ENCODE results near the gene SIGLEC7.

SIGLEC7 gene

DNA sequence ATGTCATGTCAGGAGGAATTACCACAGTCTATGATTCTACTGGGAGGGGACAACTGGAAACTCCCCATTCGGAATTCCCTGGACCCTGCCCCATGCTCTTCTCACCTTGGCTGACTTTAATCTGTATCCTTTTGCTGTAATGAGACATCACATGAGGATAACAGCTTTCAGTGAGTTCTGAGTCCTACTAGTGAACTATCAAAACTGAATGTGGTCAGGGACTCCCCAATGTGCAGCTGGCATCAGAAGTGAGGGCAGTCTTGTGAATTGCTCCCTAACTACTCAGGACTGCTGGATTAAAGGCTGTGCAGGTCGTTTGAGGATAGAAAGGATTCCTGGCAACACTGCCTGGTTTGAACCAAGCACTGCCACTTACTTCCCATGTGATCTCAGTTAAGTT is 15.2 kb downstream of the SIGLEC7 start:
- Histone ChIP-seq H3K79me1 (replicated peaks; ENCODE audit: low read length, poor library complexity, severe bottlenecking) (no peaks in the 10 kb centered on the region), H3K27ac (ENCODE audit: low read length, poor library complexity, severe bottlenecking) (no peak overlapping the region), H2BK12ac (ENCODE audit: low read length in 2 of 2) (no peak overlapping the region), H3K27me3 (ENCODE audit: control insufficient read depth in 1 of 2, insufficient read depth in 1 of 2, low read length in 2 of 2) (peaks cover 0 to 52% of the 10 kb centered on the region in 2 experiments), H2BK15ac (ENCODE audit: low read depth, poor library complexity, severe bottlenecking) (no peak overlapping the region), H3K4me2 (ENCODE audit: low read length, poor library complexity, severe bottlenecking) (no peak overlapping the region), H3K4me1 (ENCODE audit: control insufficient read depth, insufficient read depth, low read depth, low read length) (no peaks in the 10 kb centered on the region), H2AFZ (ENCODE audit: low read depth, low read length) (no peak overlapping the region), H2BK120ac (ENCODE audit: low read depth, low read length) (no peak overlapping the region), H2BK5ac (ENCODE audit: low read depth, low read length, poor library complexity, severe bottlenecking) (no peak overlapping the region), H3K18ac (ENCODE audit: low read depth in 1 of 2, low read length in 2 of 2) (no peak overlapping the region), H3K9me3 (ENCODE audit: control insufficient read depth, low read length) (no peaks in the 10 kb centered on the region), H3K14ac (ENCODE audit: low read length in 2 of 2) (no peak overlapping the region), H3K9ac (ENCODE audit: low read length) (no peak overlapping the region), H3K4me3 (ENCODE audit: insufficient read depth in 1 of 2, low read depth in 1 of 2, low read length in 2 of 2) (no peak overlapping the region), H3K36me3 (ENCODE audit: control insufficient read depth in 1 of 2, insufficient read depth in 2 of 2, low read depth in 1 of 2, low read length in 2 of 2) (no peaks in the 10 kb centered on the region), H2AK5ac (ENCODE audit: low read length, severe bottlenecking) (no peak overlapping the region), H4K8ac (ENCODE audit: low read length) (no peak overlapping the region), H3K23ac (ENCODE audit: low read length in 2 of 2) (no peak overlapping the region), H4K91ac (ENCODE audit: low read length) (no peak overlapping the region), H3K4ac (ENCODE audit: low read depth in 1 of 2, low read length in 2 of 2) (no peak overlapping the region)
- WGBS, result no CpG with 5 or more reads among the region's 2 CpGs
- DNase-seq, result no peak

DNA sequence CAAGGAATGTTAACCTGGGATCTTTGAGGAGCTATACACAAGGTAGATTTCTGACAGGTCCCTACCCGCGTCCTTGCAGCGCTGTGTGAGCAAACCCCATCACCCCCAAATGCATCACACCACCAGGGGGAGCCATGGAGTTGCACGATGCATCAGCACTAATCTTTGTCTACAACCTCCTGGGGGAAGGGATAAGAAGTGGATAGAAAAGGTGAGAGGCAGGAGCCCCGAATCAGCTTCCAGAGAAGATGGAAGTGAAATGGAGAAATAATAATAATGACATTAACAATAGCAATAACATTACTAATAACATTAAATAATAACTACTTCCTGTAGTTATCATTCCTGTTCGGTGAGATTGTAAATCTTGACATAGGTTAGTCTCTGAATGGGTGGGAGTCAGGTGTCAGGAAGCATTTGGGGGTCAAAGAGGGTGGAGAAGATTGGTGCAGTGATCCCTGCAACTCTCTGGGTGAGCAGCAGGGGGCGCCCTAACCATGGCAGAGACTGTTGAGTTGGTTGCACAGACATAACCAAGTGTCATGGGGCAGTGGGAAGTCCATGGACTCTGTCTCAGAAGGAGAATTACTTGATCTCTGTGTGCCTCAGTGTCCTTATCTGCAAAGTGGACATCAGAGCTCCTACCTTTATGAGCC is 16.5 kb downstream of the SIGLEC7 start:
- no peak overlapping the region for H3K4me3 ChIP-seq (ENCODE audit: insufficient read depth in 1 of 2, low read depth in 1 of 2, low read length in 2 of 2)

DNA sequence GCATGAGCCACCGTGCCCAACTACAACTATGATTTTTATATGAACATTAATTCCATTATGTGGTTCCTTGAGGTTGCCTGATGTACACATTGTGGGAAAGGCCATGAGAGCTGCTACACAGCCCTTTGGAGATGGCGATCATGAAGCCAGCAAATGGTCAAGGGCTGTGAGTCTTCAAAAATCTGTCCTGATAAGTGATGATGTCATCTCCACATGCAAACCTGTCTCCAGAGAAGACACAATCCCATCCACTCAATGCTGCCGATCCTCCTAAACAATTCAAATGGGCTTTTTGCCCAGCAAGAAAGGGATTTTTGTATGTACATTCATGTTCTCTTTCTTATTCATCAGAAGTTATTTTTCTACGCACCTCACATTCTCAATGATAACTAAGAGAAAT is 17.6 kb downstream of the SIGLEC7 start:
- Histone ChIP-seq H2BK5ac (ENCODE audit: low read depth, low read length, poor library complexity, severe bottlenecking) (no peak overlapping the region), H3K4me3 (ENCODE audit: insufficient read depth in 1 of 2, low read depth in 1 of 2, low read length in 2 of 2) (no peak overlapping the region), H3K27me3 (ENCODE audit: control insufficient read depth in 1 of 2, insufficient read depth in 1 of 2, low read length in 2 of 2) (peaks cover 0 to 59% of the 10 kb centered on the region in 2 experiments), H3K9ac (ENCODE audit: low read length) (no peak overlapping the region), H2AK5ac (ENCODE audit: low read length, severe bottlenecking) (no peak overlapping the region), H4K8ac (ENCODE audit: low read length) (no peak overlapping the region), H2BK12ac (ENCODE audit: low read length in 2 of 2) (no peak overlapping the region), H3K4me2 (ENCODE audit: low read length, poor library complexity, severe bottlenecking) (no peak overlapping the region), H3K79me1 (replicated peaks; ENCODE audit: low read length, poor library complexity, severe bottlenecking) (no peaks in the 10 kb centered on the region), H2AFZ (ENCODE audit: low read depth, low read length) (no peak overlapping the region), H3K14ac (ENCODE audit: low read length in 2 of 2) (no peak overlapping the region), H3K9me3 (ENCODE audit: control insufficient read depth, low read length) (no peaks in the 10 kb centered on the region), H2BK120ac (ENCODE audit: low read depth, low read length) (no peak overlapping the region), H3K36me3 (ENCODE audit: control insufficient read depth in 1 of 2, insufficient read depth in 2 of 2, low read depth in 1 of 2, low read length in 2 of 2) (no peaks in the 10 kb centered on the region), H4K91ac (ENCODE audit: low read length) (no peak overlapping the region), H3K4ac (ENCODE audit: low read depth in 1 of 2, low read length in 2 of 2) (no peak overlapping the region), H3K27ac (ENCODE audit: low read length, poor library complexity, severe bottlenecking) (no peak overlapping the region), H3K23ac (ENCODE audit: low read length in 2 of 2) (no peak overlapping the region), H2BK15ac (ENCODE audit: low read depth, poor library complexity, severe bottlenecking) (no peak overlapping the region), H3K4me1 (ENCODE audit: control insufficient read depth, insufficient read depth, low read depth, low read length) (no peaks in the 10 kb centered on the region), H3K18ac (ENCODE audit: low read depth in 1 of 2, low read length in 2 of 2) (no peak overlapping the region)
- 85% methylated on average over 3 of the region's 4 CpGs for WGBS
- DNase-seq, result no peak

More for the DNA sequence above, 16.5 kb downstream of the SIGLEC7 start:
- H2BK5ac ChIP-seq (ENCODE audit: low read depth, low read length, poor library complexity, severe bottlenecking), result no peak overlapping the region
- H2BK120ac ChIP-seq (ENCODE audit: low read depth, low read length), result no peak overlapping the region
- no peak overlapping the region for H2BK15ac ChIP-seq (ENCODE audit: low read depth, poor library complexity, severe bottlenecking)
- no peak overlapping the region for H2AK5ac ChIP-seq (ENCODE audit: low read length, severe bottlenecking)
- H2BK12ac ChIP-seq (ENCODE audit: low read length in 2 of 2), result no peak overlapping the region
- H3K27me3 ChIP-seq (ENCODE audit: control insufficient read depth in 1 of 2, insufficient read depth in 1 of 2, low read length in 2 of 2), result peaks cover 0 to 59% of the 10 kb centered on the region in 2 experiments
- H3K4ac ChIP-seq (ENCODE audit: low read depth in 1 of 2, low read length in 2 of 2), result no peak overlapping the region
- H3K4me2 ChIP-seq (ENCODE audit: low read length, poor library complexity, severe bottlenecking), result no peak overlapping the region
- H3K4me1 ChIP-seq (ENCODE audit: control insufficient read depth, insufficient read depth, low read depth, low read length), result no peaks in the 10 kb centered on the region
- DNase-seq, result peak; percentile 21
- no peaks in the 10 kb centered on the region for H3K79me1 ChIP-seq (replicated peaks; ENCODE audit: low read length, poor library complexity, severe bottlenecking)
- no peaks in the 10 kb centered on the region for H3K9me3 ChIP-seq (ENCODE audit: control insufficient read depth, low read length)
- no peak overlapping the region for H3K14ac ChIP-seq (ENCODE audit: low read length in 2 of 2)
- no peak overlapping the region for H3K9ac ChIP-seq (ENCODE audit: low read length)
- H3K36me3 ChIP-seq (ENCODE audit: control insufficient read depth in 1 of 2, insufficient read depth in 2 of 2, low read depth in 1 of 2, low read length in 2 of 2), result no peaks in the 10 kb centered on the region
- no peak overlapping the region for H3K27ac ChIP-seq (ENCODE audit: low read length, poor library complexity, severe bottlenecking)
- 6% methylated on average over 3 of the region's 7 CpGs for WGBS
- H3K18ac ChIP-seq (ENCODE audit: low read depth in 1 of 2, low read length in 2 of 2), result no peak overlapping the region
- H3K23ac ChIP-seq (ENCODE audit: low read length in 2 of 2), result no peak overlapping the region
- no peak overlapping the region for H4K8ac ChIP-seq (ENCODE audit: low read length)
- H2AFZ ChIP-seq (ENCODE audit: low read depth, low read length), result no peak overlapping the region
- no peak overlapping the region for H4K91ac ChIP-seq (ENCODE audit: low read length)

DNA sequence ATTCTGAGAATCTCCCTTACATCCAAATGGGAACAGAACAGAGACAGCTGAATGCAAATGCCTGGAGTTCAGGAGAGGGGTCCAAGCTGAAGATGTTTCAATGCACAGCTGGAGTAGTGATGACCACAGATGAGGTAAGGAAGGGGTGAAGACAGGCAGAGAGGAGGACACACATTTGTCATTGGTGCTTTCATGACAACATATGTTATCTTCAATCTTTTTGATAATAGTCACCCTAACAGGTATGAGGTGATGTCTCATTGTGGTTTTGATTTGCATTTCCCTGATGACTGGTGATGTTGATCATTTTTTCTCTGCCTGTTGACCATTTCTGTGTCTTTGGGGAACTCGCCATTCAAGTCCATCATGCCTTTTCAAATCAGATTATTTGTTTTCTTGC is 19.2 kb downstream of the SIGLEC7 start:
- Histone ChIP-seq H3K27ac (ENCODE audit: low read length, poor library complexity, severe bottlenecking) (no peak overlapping the region), H4K8ac (ENCODE audit: low read length) (no peak overlapping the region), H3K23ac (ENCODE audit: low read length in 2 of 2) (no peak overlapping the region), H2AFZ (ENCODE audit: low read depth, low read length) (no peak overlapping the region), H3K36me3 (ENCODE audit: control insufficient read depth in 1 of 2, insufficient read depth in 2 of 2, low read depth in 1 of 2, low read length in 2 of 2) (no peaks in the 10 kb centered on the region), H3K9me3 (ENCODE audit: control insufficient read depth, low read length) (no peaks in the 10 kb centered on the region), H2AK5ac (ENCODE audit: low read length, severe bottlenecking) (no peak overlapping the region), H2BK15ac (ENCODE audit: low read depth, poor library complexity, severe bottlenecking) (no peak overlapping the region), H3K9ac (ENCODE audit: low read length) (no peak overlapping the region), H2BK5ac (ENCODE audit: low read depth, low read length, poor library complexity, severe bottlenecking) (no peak overlapping the region), H3K18ac (ENCODE audit: low read depth in 1 of 2, low read length in 2 of 2) (no peak overlapping the region), H3K4me2 (ENCODE audit: low read length, poor library complexity, severe bottlenecking) (no peak overlapping the region), H3K27me3 (ENCODE audit: control insufficient read depth in 1 of 2, insufficient read depth in 1 of 2, low read length in 2 of 2) (peaks cover 0 to 45% of the 10 kb centered on the region in 2 experiments), H3K4me3 (ENCODE audit: insufficient read depth in 1 of 2, low read depth in 1 of 2, low read length in 2 of 2) (no peak overlapping the region), H3K14ac (ENCODE audit: low read length in 2 of 2) (no peak overlapping the region), H3K4ac (ENCODE audit: low read depth in 1 of 2, low read length in 2 of 2) (no peak overlapping the region), H3K79me1 (replicated peaks; ENCODE audit: low read length, poor library complexity, severe bottlenecking) (no peaks in the 10 kb centered on the region), H3K4me1 (ENCODE audit: control insufficient read depth, insufficient read depth, low read depth, low read length) (no peaks in the 10 kb centered on the region), H4K91ac (ENCODE audit: low read length) (no peak overlapping the region), H2BK120ac (ENCODE audit: low read depth, low read length) (no peak overlapping the region), H2BK12ac (ENCODE audit: low read length in 2 of 2) (no peak overlapping the region)
- DNase-seq, result no peak
- WGBS, result no CpG with 5 or more reads among the region's 1 CpG
